HepG2 (cell line): Measurements from ENCODE around the gene CYRIA. TPM values are rescaled to one million over a fixed set of nuclear protein-coding genes. Genes with fewer than 3 reads are reported as not detected.

Experiments used
- ATAC-seq: fragments of 200-7000 bp; cut with Tn5 transposase; 3 replicates; pipeline ENCODE4 v1.9.1; 2020; ENCODE audit warnings: mild to moderate bottlenecking, moderate library complexity
- BruUV-seq: library from RNA; stranded (reverse); fragments of 400-500 nt; replicated peaks from 2 replicates; lab custom pipeline; 2021; lab: Mats Ljungman, UMichigan
- CTCF ChIA-PET: fragments of 300-600 bp; formaldehyde crosslinking; extraction: SDS; loops from one replicate; lab custom pipeline; 2021; ENCODE audit warnings: low total read pairs, inconsistent platforms, low intra/inter-chr PET ratio; lab: Yijun Ruan, JAX
- POLR2A ChIA-PET: fragments of 350-600 bp; sonication (Branson Sonifier 250); formaldehyde crosslinking; loops from one replicate; lab custom pipeline; 2020; ENCODE audit warnings: antibody characterized with exemption, inconsistent platforms; lab: Yijun Ruan, JAX
- DNase-seq: peaks from one replicate; pipeline ENCODE4 v3.0.0-alpha.2; 2015; ENCODE audit warnings: low spot score
- FAIRE-seq: peaks from 3 replicates; lab custom pipeline; 2011; peaks lifted over from hg19 to GRCh38; lab: Jason Lieb, UNC
- H2AFZ ChIP-seq: one replicate; pipeline ENCODE4 v1.6.1; 2011; ENCODE audit warnings: low read length, inconsistent platforms
- H3K27ac ChIP-seq: fragments of 300-600 bp; 3 replicates; pipeline ENCODE4 v1.8.0; 2011; ENCODE audit warnings: mixed run types, mild to moderate bottlenecking, mixed read lengths, low read length, inconsistent platforms; ENCODE audit not compliant: insufficient read depth; ENCODE audit errors: extremely low read length
- H3K27me3 ChIP-seq, 2 experiments: fragments of 200-600 bp in 1 of 2; 2 replicates in 1 of 2; 3 replicates in 1 of 2; pipeline versions ENCODE4 v1.6.0 to v1.8.0; 2011; ENCODE audit warnings: low read length in 2 of 2, mild to moderate bottlenecking in 2 of 2, moderate library complexity in 2 of 2, inconsistent platforms in 1 of 2; ENCODE audit not compliant: insufficient read depth in 2 of 2, control insufficient read depth in 1 of 2
- H3K36me3 ChIP-seq, 2 experiments: fragments of 200-600 bp in 1 of 2; replicated peaks in 1 of 2; 2 replicates in 1 of 2; 3 replicates in 1 of 2; pipeline versions ENCODE4 v1.5.1 to v1.8.0; 2011; ENCODE audit warnings: low read length in 2 of 2, inconsistent platforms in 1 of 2; ENCODE audit not compliant: insufficient read depth in 2 of 2, control insufficient read depth in 1 of 2
- H3K4me1 ChIP-seq: 2 replicates; pipeline ENCODE4 v1.5.1; 2012; ENCODE audit warnings: low read length, inconsistent platforms; ENCODE audit not compliant: insufficient read depth
- H3K4me2 ChIP-seq: 2 replicates; pipeline ENCODE4 v1.6.0; 2011; ENCODE audit warnings: low read depth, low read length, inconsistent platforms
- H3K4me3 ChIP-seq, 3 experiments: fragments of 200-600 bp in 1 of 3; sonication (generic), shearing (Covaris generic) in 1 of 3; replicated peaks in 1 of 3; 2 replicates each; pipeline ENCODE4 v1.5.1; 2011 to 2016; ENCODE audit warnings: low read length in 3 of 3, inconsistent platforms in 2 of 3, low read depth in 2 of 3, mild to moderate bottlenecking in 2 of 3, control low read depth in 1 of 3, mixed read lengths in 1 of 3; ENCODE audit not compliant: insufficient read depth in 1 of 3
- H3K79me2 ChIP-seq: one replicate; pipeline ENCODE4 v1.6.1; 2011; ENCODE audit warnings: low read length, inconsistent platforms; ENCODE audit not compliant: insufficient read depth
- H3K9ac ChIP-seq: 2 replicates; pipeline ENCODE4 v1.6.0; 2011; ENCODE audit warnings: mild to moderate bottlenecking, low read depth, low read length, inconsistent platforms; ENCODE audit not compliant: insufficient read depth
- H3K9me3 ChIP-seq: 2 replicates; pipeline ENCODE4 v1.5.1; 2012; ENCODE audit warnings: mild to moderate bottlenecking, low read length
- H4K20me1 ChIP-seq: 2 replicates; pipeline ENCODE4 v1.6.0; 2011; ENCODE audit warnings: inconsistent platforms, mild to moderate bottlenecking, low read length, moderate library complexity; ENCODE audit not compliant: insufficient read depth
- ATF5 ChIP-seq: sonication (generic); formaldehyde crosslinking; IDR thresholded peaks from 2 replicates; pipeline ENCODE4 v1.4.0; 2020; ENCODE audit warnings: mild to moderate bottlenecking, low read depth, missing genetic modification reagents
- HNF1A ChIP-seq, 2 experiments: sonication (generic) in 1 of 2; formaldehyde crosslinking in 1 of 2; IDR thresholded peaks; 2 replicates each; pipeline versions ENCODE4 v1.4.0 to v1.6.1; 2016 to 2020; ENCODE audit warnings: borderline replicate concordance in 1 of 2, low read depth in 1 of 2, mild to moderate bottlenecking in 1 of 2, missing genetic modification reagents in 1 of 2
- NFATC3 ChIP-seq: sonication (generic); formaldehyde crosslinking; IDR thresholded peaks from 2 replicates; pipeline ENCODE4 v1.5.1; 2020; ENCODE audit warnings: mild to moderate bottlenecking, missing genetic modification reagents
- ZBTB34 ChIP-seq: sonication (generic); formaldehyde crosslinking; IDR thresholded peaks from 2 replicates; pipeline ENCODE4 v1.8.0; 2022; ENCODE audit warnings: mild to moderate bottlenecking, missing genetic modification reagents
- ZNF232 ChIP-seq: sonication (generic); formaldehyde crosslinking; IDR thresholded peaks from 2 replicates; pipeline ENCODE4 v1.4.0; 2020; ENCODE audit warnings: missing genetic modification reagents, borderline replicate concordance
- ZNF431 ChIP-seq: sonication (generic); formaldehyde crosslinking; IDR thresholded peaks from 2 replicates; pipeline ENCODE4 v1.9.0; 2022; ENCODE audit warnings: missing genetic modification reagents, low read depth, mild to moderate bottlenecking, borderline replicate concordance
- ZNF660 ChIP-seq: sonication (generic); formaldehyde crosslinking; IDR thresholded peaks from 2 replicates; pipeline ENCODE4 v1.5.1; 2020; ENCODE audit warnings: mild to moderate bottlenecking, low read depth, missing genetic modification reagents, borderline replicate concordance
- ZNF879 ChIP-seq: sonication (generic); formaldehyde crosslinking; IDR thresholded peaks from 2 replicates; pipeline ENCODE4 v1.8.1; 2023; ENCODE audit warnings: missing genetic modification reagents
- WGBS: methylation state at CpG from one replicate; pipeline ENCODE4 v1.1.6; 2017; ENCODE audit warnings: low lambda C conversion rate; 5-methylcytosine and 5-hydroxymethylcytosine counted together
- in situ Hi-C: cut with HindIII; loops from 2 replicates; pipeline ENCODE4 v1.10.0; 2017; ENCODE audit warnings: low pct_unique_long_range_greater_than_20kb; ENCODE audit not compliant: extremely low pct_ligation_motif_present
- intact Hi-C: fragments of 100-400 bp; cut with micrococcal nuclease; formaldehyde crosslinking; loops from one replicate; pipeline ENCODE4 v1.10.0; 2022; ENCODE audit not compliant: unreplicated experiment
- polyA plus RNA-seq, 8 experiments: library from polyadenylated mRNA; depleted of rRNA in 3 of 8; stranded (reverse) in 7 of 8; unstranded in 1 of 8; fragments of >200 nt; fragmentation: Illumina TruSeq in 4 of 8; extraction: Trizol in 4 of 8; gene quantifications; 2 replicates each; pipeline versions ENCODE4 v1.2.1 to v1.2.3, GENCODE V29; 2011 to 2016; ENCODE audit warnings: low read depth in 4 of 8, missing spikeins in 1 of 8, mixed read lengths in 1 of 8; ENCODE audit not compliant: insufficient read depth in 1 of 8
- total RNA-seq, 5 experiments: library from RNA; depleted of rRNA; stranded (reverse); fragments of >200 nt; fragmentation: Illumina TruSeq; extraction: Trizol; gene quantifications; 2 replicates each; pipeline ENCODE4 v1.2.3, GENCODE V29; 2016; ENCODE audit warnings: low read depth in 1 of 5

Gene CYRIA
- total and polyA plus RNA-seq, 2 of the 13 experiments (the other 11 are each of a cell fraction or from before 2014, with no cell fraction given): 0.09 TPM; not detected in 1

GRCh38 chr2:16684676-16685339, 19.2 kb upstream of the CYRIA start (continued):
- TF ChIP-seq HNF1A (IDR thresholded peaks at IDR 0.05; ENCODE audit: low read depth): no peak
- no peak for TF ChIP-seq HNF1A (CRISPR knock-in tag; IDR thresholded peaks at IDR 0.05; ENCODE audit: borderline replicate concordance)
- no peak for TF ChIP-seq ZNF660 (CRISPR knock-in tag)

GRCh38 chr2:16683576-16683975, 17.9 kb upstream of the CYRIA start:
- Histone ChIP-seq H3K79me2 (no peaks in the 10 kb centered on the region), H3K27me3 (peaks cover 2 to 10% of the 10 kb centered on the region in 2 experiments; a peak in 2 of 5 replicates), H2AFZ (no peak overlapping the region), H3K4me1 (no peaks in the 10 kb centered on the region), H3K27ac (no peak overlapping the region), H3K9me3 (0 out of 2 replicates have a peak, but pooled peaks cover 3% of the 10 kb centered on the region), H3K9ac (no peak overlapping the region), H4K20me1 (no peaks in the 10 kb centered on the region), H3K4me3 (no peak overlapping the region), H3K36me3 (no peaks in the 10 kb centered on the region; a peak in 1 of 5 replicates), H3K4me2 (no peak overlapping the region)
- DNase-seq: no peak
- no peak for FAIRE-seq
- BruUV-seq: no TSS peak
- ChIA-PET CTCF (no interaction called here), POLR2A (no interaction called here)
- TF ChIP-seq ZNF431 (CRISPR knock-in tag) (no peak), ZNF232 (CRISPR knock-in tag) (no peak), ATF5 (CRISPR knock-in tag) (no peak), ZNF879 (no peak), ZBTB34 (CRISPR knock-in tag) (no peak), NFATC3 (CRISPR knock-in tag) (no peak)
- in situ Hi-C loops: no loop called here
- 0% methylated on average over 3 of the region's 3 CpGs for WGBS
- ATAC-seq: no peak
- intact Hi-C loops: no loop called here
